ENCODE measurements around the gene ZNF385D.

DNA sequence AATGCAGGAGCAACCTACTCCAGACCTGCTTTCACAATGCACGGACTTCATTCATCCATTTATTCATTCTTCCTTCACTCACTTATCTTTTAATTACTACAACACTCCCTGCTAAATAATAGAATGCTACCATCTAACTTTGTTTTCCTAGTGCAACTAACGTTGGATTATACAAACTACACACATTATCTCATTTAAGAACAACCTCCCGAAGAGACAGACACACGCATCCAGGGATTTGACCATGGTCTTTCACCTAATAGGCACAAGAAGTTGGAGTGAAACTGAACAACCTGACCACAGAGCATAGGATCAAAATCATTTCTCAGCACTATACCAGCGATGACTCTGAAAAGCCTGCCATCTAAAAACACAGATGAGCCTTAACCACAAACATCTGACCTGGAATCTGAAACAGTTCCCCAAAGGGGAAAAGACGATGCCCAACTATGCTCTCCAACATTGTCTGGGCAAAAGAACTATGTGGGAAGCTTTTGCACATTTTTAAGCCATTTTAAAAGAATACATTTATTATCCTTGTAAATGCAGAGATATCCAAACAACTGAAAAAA, 21.0 kb downstream of the ZNF385D start:
- TF ChIP-seq, protein P1, sequence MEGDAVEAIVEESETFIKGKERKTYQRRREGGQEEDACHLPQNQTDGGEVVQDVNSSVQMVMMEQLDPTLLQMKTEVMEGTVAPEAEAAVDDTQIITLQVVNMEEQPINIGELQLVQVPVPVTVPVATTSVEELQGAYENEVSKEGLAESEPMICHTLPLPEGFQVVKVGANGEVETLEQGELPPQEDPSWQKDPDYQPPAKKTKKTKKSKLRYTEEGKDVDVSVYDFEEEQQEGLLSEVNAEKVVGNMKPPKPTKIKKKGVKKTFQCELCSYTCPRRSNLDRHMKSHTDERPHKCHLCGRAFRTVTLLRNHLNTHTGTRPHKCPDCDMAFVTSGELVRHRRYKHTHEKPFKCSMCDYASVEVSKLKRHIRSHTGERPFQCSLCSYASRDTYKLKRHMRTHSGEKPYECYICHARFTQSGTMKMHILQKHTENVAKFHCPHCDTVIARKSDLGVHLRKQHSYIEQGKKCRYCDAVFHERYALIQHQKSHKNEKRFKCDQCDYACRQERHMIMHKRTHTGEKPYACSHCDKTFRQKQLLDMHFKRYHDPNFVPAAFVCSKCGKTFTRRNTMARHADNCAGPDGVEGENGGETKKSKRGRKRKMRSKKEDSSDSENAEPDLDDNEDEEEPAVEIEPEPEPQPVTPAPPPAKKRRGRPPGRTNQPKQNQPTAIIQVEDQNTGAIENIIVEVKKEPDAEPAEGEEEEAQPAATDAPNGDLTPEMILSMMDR (conservative IDR thresholded peaks at IDR 0.05): no peak
- TF ChIP-seq EZH2 (IDR thresholded peaks at IDR 0.05; ENCODE audit: low read depth): no peak

Measured in PC-9 (cell line).